RWPE1 (cell line): Measurements from ENCODE around the gene ALKBH5.

Source experiments
- CTCF ChIA-PET: fragments of 350-600 bp; sonication (Branson Sonifier 250); formaldehyde crosslinking; extraction: SDS; loops from one replicate; lab custom pipeline; 2021; lab: Yijun Ruan, JAX
- POLR2A ChIA-PET: fragments of 400-600 bp; formaldehyde crosslinking; extraction: SDS; loops from one replicate; lab custom pipeline; 2020; ENCODE audit warnings: antibody characterized with exemption; ENCODE audit not compliant: low non-redundant PET; lab: Yijun Ruan, JAX
- DNase-seq: peaks from one replicate; pipeline ENCODE4 v3.0.0; 2012; ENCODE audit warnings: low spot score
- H3K27ac ChIP-seq: fragments of 450-650 bp; 2 replicates; pipeline ENCODE4 v1.5.1; 2017
- TF ChIP-seq, protein P1 (sequence below): fragments of 450-650 bp; conservative IDR thresholded peaks from 2 replicates; pipeline ENCODE4 v1.5.1; 2017; ENCODE audit warnings: low read depth, mild to moderate bottlenecking

ALKBH5 gene

GRCh38 chr17:18225121-18225641, 41.6 kb downstream of the ALKBH5 start, which contains the start of gene LLGL1:
Gene LLGL1 (plus strand): TSS chr17:18225635. CDS start chr17:18225683, 48 bp downstream.
- TF ChIP-seq, protein P1, sequence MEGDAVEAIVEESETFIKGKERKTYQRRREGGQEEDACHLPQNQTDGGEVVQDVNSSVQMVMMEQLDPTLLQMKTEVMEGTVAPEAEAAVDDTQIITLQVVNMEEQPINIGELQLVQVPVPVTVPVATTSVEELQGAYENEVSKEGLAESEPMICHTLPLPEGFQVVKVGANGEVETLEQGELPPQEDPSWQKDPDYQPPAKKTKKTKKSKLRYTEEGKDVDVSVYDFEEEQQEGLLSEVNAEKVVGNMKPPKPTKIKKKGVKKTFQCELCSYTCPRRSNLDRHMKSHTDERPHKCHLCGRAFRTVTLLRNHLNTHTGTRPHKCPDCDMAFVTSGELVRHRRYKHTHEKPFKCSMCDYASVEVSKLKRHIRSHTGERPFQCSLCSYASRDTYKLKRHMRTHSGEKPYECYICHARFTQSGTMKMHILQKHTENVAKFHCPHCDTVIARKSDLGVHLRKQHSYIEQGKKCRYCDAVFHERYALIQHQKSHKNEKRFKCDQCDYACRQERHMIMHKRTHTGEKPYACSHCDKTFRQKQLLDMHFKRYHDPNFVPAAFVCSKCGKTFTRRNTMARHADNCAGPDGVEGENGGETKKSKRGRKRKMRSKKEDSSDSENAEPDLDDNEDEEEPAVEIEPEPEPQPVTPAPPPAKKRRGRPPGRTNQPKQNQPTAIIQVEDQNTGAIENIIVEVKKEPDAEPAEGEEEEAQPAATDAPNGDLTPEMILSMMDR, result no peak
- ChIA-PET CTCF (interaction anchor here (0.6 kb wide), 1 partner anchor 1366 kb away, joined by 6 read pairs; no protein-coding TSS in a partner anchor), POLR2A (no interaction called here)
- peak; percentile 99 for DNase-seq
- H3K27ac ChIP-seq, result peak within 1 kb of the TSS; percentile 80

DNA sequence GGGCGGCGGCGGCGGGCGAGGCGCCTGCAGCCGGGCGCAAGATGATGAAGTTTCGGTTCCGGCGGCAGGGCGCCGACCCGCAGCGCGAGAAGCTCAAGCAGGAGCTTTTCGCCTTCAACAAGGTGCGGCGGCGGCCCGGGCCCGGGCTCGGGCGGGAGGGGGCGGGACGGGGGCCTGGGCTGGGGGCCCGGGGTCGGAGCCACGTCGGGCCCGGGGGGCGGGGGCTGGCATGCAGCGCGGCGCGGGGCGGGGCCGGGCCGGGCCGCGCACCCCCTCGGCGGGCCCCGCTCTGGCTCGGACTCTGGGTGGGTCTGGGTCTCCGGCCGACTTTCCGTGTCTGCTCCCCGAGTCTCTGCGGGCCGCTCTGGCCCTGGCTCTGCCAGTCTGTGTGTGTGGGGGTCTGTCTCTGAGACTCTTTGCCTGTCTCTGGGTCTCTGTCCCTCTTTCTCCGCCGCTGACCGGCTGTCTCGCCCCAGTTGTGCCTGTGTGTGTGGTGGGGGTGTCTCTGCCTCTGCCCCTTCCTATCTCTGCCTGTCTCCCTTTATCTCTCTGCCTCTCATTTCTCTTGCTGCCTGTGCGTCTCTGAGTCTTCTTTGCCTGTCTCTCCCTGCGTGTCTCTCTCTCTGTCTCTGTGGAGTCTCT, 42.1 kb downstream of the ALKBH5 start:
- CTCF ChIA-PET, result interaction anchor here (1.3 kb wide), 1 partner anchor 10 kb away, joined by 3 read pairs; no protein-coding TSS in a partner anchor
- peak overlapping the region; percentile 80 for H3K27ac ChIP-seq
- TF ChIP-seq, protein P1, result no peak
- POLR2A ChIA-PET, result no interaction called here
- DNase-seq, result no peak

GRCh38 chr17:18226284-18226945, 42.8 kb downstream of the ALKBH5 start:
- ChIA-PET CTCF (interaction anchor here (1.3 kb wide), 1 partner anchor 10 kb away, joined by 3 read pairs; no protein-coding TSS in a partner anchor), POLR2A (no interaction called here)
- TF ChIP-seq, protein P1, result no peak
- no peak for DNase-seq
- peak overlapping the region; percentile 80 for H3K27ac ChIP-seq

DNA sequence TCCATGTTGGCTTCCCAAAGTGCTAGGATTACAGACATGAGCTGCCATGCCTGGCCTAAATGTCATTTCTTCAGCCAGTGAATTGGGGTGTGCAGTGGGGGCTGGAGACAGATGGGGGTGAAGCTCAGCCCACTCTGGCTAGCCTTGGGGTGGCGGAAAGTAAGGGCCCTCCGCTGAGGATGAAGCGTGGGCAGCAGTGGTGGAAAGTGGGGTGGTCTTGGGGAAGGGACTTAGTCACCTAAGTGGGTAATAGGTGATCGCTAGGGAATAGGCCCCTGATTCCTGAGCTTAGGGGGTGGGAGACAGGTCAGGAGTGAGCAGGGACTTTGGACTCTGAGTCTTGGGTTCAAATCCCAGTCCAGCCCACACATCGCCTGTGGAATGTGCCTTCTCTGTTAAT, 44.0 kb downstream of the ALKBH5 start:
- POLR2A ChIA-PET, result no interaction called here

GRCh38 chr17:18228176-18228682, 44.6 kb downstream of the ALKBH5 start:
- DNase-seq, result no peak
- H3K27ac ChIP-seq, result peak overlapping the region; percentile 80
- TF ChIP-seq, protein P1, result no peak
- CTCF ChIA-PET, result no interaction called here
- POLR2A ChIA-PET, result no interaction called here

More for the DNA sequence above, 44.0 kb downstream of the ALKBH5 start:
- CTCF ChIA-PET, result no interaction called here
- TF ChIP-seq, protein P1, result no peak
- no peak for DNase-seq
- H3K27ac ChIP-seq, result peak overlapping the region; percentile 80

DNA sequence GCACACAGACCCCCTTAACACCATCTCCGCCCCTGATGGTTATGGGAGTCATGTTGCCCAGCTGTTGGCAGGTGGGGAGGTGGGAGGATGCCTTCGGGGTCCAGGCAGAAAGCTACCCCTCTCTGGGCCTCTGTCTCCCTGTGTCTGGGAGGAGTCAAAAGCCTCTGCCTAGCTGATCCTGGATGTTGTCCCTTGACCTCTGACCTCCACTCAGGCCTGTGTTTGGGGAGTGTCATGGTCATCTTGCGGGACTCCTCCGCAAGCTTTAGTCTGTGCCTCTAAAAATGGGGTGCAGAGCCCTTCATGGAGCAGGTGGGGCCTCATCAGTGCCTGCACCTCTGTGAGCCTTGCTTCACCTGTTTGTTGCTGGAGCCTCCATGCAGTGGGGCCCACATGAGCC, 45.6 kb downstream of the ALKBH5 start:
- ChIA-PET CTCF (no interaction called here), POLR2A (no interaction called here)
- DNase-seq, result no peak
- peak overlapping the region; percentile 80 for H3K27ac ChIP-seq
- TF ChIP-seq, protein P1, result no peak
